Nephron progenitor cell (in vitro differentiated cells): ENCODE measurements around the gene CDYL.

Experiments
- DNase-seq: peaks from one replicate; pipeline ENCODE4 v3.0.0; 2021
- H3K27ac Mint-ChIP-seq: 2 replicates; pipeline ENCODE4 v1.8.0; 2021; ENCODE audit warnings: mild to moderate bottlenecking, moderate library complexity, mixed read lengths
- H3K27me3 Mint-ChIP-seq: 2 replicates; pipeline ENCODE4 v1.8.0; 2021; ENCODE audit warnings: mild to moderate bottlenecking, low read depth, mixed read lengths; ENCODE audit not compliant: poor library complexity
- H3K36me3 Mint-ChIP-seq: 2 replicates; pipeline ENCODE4 v1.8.0; 2021; ENCODE audit warnings: low read depth, mixed read lengths
- H3K4me1 Mint-ChIP-seq: 2 replicates; pipeline ENCODE4 v1.8.0; 2021; ENCODE audit warnings: mixed read lengths
- H3K4me3 Mint-ChIP-seq: 2 replicates; pipeline ENCODE4 v1.8.0; 2021; ENCODE audit warnings: mild to moderate bottlenecking, moderate library complexity, mixed read lengths
- H3K9me3 Mint-ChIP-seq: 2 replicates; pipeline ENCODE4 v1.8.0; 2021; ENCODE audit warnings: mild to moderate bottlenecking, moderate library complexity, mixed read lengths
- CTCF ChIP-seq: fragments of 200-600 bp; sonication (generic); IDR thresholded peaks from 2 replicates; pipeline ENCODE4 v1.5.0; 2021; ENCODE audit warnings: antibody characterized with exemption

Gene CDYL

GRCh38 chr6:4801491-4802110, 25.4 kb downstream of the CDYL start:
- no peak for TF ChIP-seq CTCF
- H3K27ac Mint-ChIP-seq: no peak overlapping the region
- no peak for DNase-seq
- H3K27me3 Mint-ChIP-seq: no peaks in the 10 kb centered on the region
- peaks cover 34% of the 10 kb centered on the region for H3K36me3 Mint-ChIP-seq
- no peak overlapping the region for H3K4me3 Mint-ChIP-seq
- peaks cover 50% of the 10 kb centered on the region for H3K4me1 Mint-ChIP-seq
- peaks cover 38% of the 10 kb centered on the region for H3K9me3 Mint-ChIP-seq

- Mint-ChIP-seq H3K27ac (no peak overlapping the region), H3K9me3 (peaks cover 35% of the 10 kb centered on the region), H3K27me3 (no peaks in the 10 kb centered on the region), H3K4me1 (peaks cover 55% of the 10 kb centered on the region), H3K36me3 (peaks cover 30% of the 10 kb centered on the region), H3K4me3 (no peak overlapping the region)
- TF ChIP-seq CTCF: no peak
- DNase-seq: no peak
Measured at GRCh38 chr6:4802312-4802935, 26.2 kb downstream of the CDYL start.

- Mint-ChIP-seq H3K4me1 (peaks cover 55% of the 10 kb centered on the region), H3K36me3 (peaks cover 30% of the 10 kb centered on the region), H3K4me3 (no peak overlapping the region), H3K27ac (peak overlapping the region; percentile 72), H3K9me3 (peaks cover 35% of the 10 kb centered on the region), H3K27me3 (no peaks in the 10 kb centered on the region)
- no peak for TF ChIP-seq CTCF
- no peak for DNase-seq
Measured at GRCh38 chr6:4803343-4803744, 27.1 kb downstream of the CDYL start.

GRCh38 chr6:4804095-4804494, 27.9 kb downstream of the CDYL start:
- H3K27ac Mint-ChIP-seq: peak overlapping the region; percentile 72
- no peak overlapping the region for H3K4me3 Mint-ChIP-seq
- H3K36me3 Mint-ChIP-seq: peaks cover 30% of the 10 kb centered on the region
- no peak for TF ChIP-seq CTCF
- DNase-seq: no peak
- H3K9me3 Mint-ChIP-seq: peaks cover 35% of the 10 kb centered on the region
- no peaks in the 10 kb centered on the region for H3K27me3 Mint-ChIP-seq
- peaks cover 55% of the 10 kb centered on the region for H3K4me1 Mint-ChIP-seq

- Mint-ChIP-seq H3K27me3 (peaks cover 2% of the 10 kb centered on the region), H3K4me1 (peaks cover 55% of the 10 kb centered on the region), H3K27ac (no peak overlapping the region)
Measured at GRCh38 chr6:4805553-4806336, 29.5 kb downstream of the CDYL start.

More at GRCh38 chr6:4805553-4806336, 29.5 kb downstream of the CDYL start:
- H3K4me3 Mint-ChIP-seq: no peak overlapping the region
- peak; percentile 52 for DNase-seq
- H3K36me3 Mint-ChIP-seq: peaks cover 27% of the 10 kb centered on the region
- H3K9me3 Mint-ChIP-seq: peaks cover 31% of the 10 kb centered on the region
- peak; percentile 54 for TF ChIP-seq CTCF
